HG03469 (cell line): ENCODE data around the gene PRPF18.

ENCODE experiments used
- ATAC-seq: cut with Tn5 transposase; IDR thresholded peaks from one replicate; pipeline ENCODE4 v1.9.1; 2021; ENCODE audit warnings: mild to moderate bottlenecking, moderate library complexity, moderate number of reproducible peaks; ENCODE audit not compliant: unreplicated experiment

PRPF18 gene

DNA sequence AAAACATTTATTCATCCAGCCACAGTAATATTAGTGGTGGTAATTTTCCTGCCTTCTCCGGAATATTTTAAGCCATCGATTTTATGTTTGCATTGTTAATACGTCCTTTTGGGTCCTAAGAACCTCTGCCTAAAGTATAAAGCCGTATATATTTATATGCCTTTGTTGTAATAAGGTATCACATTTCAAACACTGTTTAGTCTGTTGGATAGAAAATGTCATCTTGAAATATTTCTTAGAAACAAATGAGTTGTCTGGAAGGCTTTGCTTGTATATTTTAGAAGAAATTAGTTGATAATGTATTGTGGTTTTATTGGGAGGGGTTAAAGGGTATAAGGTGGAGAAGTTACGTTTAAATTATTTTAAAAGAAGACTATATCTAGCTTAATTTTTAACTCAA, 11.1 kb downstream of the PRPF18 start:
- ATAC-seq, result no peak

DNA sequence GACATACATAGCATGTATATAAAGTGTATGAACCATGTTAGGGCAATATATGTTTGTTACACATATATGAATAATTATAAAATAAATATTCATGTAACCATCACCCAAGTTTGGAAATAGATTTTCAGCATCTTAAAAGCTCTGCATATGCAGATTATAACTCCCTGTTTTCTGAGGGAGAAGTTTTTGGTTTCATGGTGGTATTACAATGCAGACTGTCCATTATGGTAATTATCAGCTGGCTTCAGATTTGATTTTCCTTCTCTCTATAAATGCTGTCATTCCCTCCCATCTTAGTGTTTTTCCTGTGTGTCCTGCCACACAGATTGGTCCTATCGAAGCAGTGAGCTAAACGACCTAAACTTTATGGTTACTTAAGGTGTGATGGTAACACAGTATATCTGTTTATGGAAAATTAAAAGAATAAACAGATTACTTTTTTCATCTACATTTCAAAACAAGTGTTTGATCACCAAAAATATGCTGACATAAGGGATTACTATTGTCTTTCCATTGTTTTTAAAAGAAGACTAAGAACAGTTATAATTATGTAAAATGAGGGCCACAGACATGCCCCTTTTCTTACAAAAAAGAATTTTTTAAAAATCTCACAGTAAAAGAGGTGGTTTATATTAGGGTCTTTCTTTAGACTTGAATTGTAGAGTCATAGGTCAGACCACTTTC, 17.7 kb downstream of the PRPF18 start:
- ATAC-seq, result no peak

DNA sequence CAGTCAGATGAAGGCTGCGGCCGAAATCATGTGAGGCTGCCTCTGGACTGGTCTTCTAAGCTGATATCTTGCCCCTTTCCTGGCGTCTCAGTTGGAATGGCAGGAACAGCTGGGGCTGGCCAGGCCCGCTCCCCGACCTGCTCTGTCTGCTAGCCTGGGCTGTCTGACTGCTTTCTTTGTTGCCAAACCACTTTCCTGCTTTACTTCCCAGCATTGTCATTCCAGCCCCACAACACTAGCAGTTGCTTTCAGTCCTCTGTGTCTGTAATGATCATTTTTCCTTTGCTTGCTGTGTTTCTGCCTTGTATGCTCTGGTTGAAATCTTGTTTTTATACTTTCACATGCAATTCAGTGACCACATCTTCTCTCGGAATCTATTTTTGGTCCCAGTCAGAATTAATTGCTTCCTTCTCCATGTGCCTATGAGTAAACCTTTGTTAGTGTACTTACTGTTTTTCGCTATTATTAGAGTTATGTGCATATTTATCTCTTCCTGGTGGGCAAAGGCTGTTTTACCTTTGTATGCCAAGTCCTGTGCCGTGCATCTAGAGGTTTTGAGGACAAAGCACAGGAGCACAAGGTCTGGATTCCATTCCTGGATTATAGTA, 21.6 kb downstream of the PRPF18 start:
- ATAC-seq, result no peak

DNA sequence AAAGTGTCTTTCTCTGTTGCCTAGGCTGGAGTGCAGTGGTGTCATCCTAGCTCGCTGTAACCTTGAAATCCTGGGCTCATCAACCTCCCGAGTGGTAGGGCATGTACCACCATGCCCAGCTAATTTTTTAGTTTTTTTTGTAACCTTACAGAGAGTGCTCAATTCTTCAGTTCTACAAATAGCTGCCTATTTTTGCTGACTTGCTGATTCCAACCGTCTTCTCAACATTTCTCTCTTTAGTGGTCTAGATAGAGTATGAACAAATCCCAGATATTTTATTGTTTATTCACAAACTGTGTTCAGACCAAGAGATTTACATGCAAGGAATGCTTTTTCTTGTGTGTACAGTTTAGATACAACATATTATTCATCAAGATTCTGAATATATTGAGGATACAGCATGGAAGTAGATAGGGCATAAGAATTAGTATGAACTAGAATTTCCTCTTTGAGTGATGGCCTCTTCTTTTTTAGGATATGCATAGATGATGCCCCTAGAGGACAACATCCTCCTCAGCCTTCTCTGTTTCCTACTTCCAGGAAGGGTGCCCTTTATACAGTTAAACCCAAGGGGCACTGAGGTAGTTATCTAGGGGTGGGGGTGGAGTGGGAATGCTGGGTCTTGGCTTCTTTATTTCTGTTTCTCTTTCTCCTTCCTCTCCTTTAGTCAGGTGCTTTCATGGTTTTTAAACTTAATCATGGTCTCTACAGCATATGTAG, 26.0 kb downstream of the PRPF18 start:
- ATAC-seq, result no peak

DNA sequence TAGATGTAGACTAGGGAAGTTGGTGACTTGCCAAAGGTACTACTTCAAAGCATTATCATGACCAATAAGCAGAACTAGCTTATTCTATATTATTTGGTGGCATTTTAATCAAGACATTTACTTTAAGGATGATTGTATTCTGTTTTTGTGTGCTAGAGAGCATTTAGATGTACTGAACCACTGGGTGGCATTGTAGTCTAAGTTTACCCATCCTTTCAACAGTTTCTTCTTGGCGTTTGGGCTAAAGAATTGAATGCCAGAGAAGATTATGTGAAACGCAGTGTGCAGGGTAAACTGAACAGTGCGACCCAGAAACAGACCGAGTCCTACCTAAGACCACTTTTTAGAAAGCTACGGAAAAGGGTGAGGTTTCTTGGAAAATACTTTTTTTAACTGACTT, 26.8 kb downstream of the PRPF18 start:
- ATAC-seq, result no peak

DNA sequence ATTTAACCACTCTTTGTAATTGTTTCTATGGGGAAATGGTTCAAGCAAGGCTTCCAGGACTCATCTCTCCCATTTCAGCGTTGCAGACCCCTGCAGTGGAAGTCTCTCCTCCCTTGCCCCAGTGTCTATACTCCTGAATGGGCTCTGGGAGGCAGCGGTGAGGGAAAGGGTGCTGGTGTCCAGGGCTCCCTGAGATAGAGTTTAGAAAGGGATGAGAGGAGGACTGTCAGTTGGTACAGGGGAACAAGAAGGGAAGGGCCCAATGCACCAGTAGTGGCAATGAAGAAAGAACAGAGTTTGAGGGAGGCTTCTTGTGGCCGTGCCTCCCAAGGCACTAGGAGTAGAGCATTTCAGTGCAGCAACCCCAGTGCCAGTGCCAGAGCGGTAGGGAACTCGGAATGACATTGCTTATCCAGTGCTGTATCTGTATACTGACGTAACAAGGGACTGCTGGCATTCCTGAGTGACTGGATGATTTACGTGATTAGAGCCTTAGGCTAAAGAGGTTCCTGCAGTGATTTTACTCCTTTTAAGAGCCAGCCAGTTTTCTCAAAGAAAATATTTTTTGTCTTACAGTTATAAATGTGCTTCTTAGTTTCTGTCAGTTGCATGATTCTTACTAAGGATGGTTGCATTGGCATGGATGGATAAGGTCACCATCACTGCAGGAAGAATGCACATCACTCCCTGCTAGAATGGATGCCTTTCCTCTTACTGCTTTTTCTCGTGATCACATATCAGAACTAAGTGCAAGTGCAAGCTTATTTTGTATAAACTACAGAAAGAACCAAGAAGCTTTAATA, 28.0 kb downstream of the PRPF18 start:
- ATAC-seq, result no peak

DNA sequence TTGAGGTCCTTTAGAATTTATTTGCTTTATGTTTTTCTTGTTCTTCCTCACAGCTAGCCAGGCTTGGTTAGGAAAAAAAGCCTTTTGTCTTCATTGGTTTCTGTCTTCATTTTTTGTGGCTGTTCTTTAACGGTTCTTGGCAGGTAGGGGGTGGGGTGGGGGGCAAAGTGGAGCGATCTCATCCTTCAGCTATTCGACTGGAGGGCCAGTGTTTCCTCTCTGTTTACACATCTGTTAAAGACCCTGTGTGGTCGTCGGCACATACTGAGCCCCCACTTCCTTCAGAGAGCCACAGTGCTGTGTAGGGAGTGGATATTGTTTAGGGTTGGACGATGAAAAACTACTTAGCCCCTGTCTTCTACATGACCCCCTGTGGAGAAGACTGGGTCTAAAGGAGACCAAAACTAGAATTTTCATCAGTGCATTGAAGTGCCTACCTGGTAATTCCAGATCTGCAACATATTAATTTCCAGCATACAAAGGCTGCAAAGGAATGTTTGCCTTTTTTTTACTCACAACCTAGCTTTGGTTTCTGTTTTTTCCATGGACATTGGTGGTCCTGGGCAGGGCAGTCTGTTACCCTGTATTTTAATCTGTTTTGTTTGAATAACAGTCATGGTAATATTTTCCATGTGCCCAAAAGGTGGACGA, 29.0 kb downstream of the PRPF18 start:
- no peak for ATAC-seq

DNA sequence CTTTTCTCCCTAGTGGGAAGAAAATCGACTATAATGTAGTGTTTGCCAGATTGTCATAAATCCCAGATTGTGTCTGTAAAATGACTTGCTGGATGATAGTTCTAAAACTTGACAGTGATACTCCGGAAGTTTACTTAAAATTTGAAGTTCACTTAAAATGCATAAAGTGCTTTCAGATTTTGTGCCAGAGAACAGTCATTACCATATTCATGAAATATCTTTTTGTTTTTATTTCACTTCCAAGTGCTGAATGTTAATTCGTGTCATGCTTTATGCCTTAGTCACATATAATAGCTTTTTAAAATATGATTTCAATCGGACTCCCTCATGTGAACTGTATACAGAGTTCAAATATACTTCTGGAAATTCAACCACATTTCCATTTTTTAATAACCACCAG, 30.4 kb downstream of the PRPF18 start:
- ATAC-seq, result no peak

DNA sequence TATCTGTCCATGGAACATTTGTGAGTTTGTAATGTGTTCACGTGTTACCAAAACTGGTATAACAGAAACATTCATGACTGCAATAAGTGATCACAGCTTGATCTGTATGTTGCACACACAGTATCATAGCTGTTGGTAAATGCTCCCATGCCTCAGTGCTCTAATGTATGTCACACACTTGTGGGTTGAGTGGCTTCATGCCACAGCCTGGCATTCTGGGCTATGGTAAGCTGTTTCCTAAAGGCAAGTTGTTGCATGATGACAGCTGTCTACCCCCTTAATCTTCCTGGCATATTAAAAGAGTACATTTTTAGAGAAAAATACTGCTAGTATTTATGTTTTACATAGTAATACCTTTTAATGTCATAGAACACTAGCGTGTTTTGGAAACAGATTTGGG, 35.2 kb downstream of the PRPF18 start:
- ATAC-seq, result no peak

DNA sequence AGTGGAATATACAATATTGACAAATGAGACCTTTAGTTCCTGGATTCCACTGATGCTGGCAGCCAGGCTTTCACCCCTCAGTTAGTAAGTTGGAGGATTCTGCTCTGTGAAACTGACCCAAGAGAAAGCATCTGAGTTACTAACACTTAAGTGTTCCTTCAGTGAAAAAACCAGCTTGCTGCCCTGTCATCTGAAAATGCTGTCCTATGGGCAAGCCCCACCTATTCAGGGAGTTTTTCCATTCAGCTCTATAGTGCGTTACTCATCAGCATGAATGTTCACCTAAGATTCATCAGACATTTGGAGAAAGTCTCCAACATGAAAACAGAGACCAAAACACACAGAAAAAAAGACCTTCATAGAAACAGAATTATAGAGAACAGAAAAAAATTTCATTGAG, 37.9 kb downstream of the PRPF18 start:
- ATAC-seq, result no peak

DNA sequence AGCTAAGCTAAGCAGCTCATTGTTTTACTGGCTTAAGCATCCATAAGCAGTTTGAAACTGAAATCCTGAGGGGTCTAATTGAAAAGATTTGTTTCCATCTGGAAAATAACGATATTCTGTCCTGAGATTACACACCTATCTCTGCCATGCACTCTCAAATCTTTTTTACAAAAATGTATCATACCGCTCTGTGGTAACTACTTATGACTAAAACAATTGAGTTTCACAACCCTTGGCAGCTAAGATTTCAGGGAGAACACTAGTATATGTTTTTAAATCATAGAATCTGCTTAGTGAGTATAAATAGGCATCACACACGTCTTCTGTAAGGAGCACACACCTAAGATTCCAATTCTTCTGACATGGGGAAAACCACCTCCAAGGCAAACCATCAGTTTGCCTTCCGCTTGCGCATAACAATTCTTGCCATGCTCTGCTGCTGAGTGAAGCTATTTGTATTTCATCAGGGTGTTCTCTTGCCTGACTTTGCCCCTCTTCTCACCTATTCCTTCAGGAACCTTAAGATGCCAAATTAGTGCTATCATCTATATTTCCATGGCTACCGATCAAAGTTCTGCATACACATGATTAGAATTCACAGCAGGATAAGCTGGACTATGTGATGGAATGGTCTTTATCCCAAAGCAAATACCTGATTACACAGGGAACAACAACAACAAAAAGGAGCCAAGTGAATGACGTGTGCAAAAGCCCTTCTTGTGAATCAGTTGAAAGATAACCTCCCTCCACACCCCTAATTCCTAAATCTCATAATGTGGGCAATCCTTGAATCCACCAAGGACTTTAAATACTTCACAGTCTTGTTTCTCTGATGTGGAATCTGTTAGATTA, 40.9 kb downstream of the PRPF18 start:
- no peak for ATAC-seq

DNA sequence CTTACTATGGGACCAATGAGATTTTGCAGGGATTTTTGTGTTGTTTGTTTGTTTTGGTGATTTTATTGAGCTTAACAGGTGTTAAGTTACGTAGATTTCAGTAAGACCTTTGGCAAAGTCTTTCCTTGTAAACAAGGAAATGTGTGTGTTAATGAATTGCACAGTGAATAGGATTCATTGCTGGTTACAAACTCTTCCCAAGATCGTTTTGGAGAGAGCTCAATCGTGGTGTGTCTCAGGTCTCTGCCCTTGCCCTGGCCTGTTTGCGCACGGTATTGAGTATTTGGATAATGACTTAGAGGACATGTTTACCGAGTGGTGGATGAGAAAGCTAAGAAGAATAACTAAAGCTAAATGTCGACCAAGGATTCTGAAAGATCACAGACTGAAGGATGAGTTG, 41.9 kb downstream of the PRPF18 start:
- no peak for ATAC-seq

DNA sequence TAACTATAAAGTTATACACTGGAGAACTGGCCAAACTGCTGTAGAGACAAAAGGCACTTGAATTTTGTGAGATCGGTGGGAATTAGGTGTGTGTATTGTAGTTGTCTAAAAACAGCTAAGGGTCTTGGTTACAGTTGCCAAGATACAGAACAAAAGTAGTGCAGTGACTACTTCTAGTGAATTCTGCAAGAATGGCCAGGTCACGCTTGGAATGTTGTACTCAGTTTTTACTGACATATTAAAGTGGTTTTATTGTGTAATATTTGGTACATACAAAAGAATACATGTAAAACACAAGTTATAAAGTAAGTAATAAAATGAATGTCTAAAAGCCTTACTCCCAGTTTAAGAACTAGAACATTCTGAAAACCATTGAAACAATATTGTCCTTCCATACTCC, 42.4 kb downstream of the PRPF18 start:
- ATAC-seq, result no peak

DNA sequence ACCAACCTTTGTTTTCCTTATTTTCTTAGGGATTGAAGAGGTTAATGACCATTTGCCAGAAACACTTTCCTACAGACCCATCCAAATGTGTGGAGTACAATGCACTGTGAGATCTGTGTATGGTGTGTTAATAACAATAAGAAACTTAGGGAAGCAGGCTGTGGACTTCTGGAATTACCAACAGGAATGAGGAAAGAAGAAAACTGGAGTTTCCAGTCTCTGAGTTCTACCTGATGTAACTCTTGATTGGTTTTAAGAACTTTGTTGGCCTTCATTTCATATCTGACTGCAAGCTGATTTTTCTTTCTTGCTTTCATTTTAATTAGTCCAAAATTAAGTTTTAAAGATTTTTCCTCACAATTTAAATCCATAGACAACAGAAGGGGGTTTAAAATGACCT, 43.5 kb downstream of the PRPF18 start:
- ATAC-seq, result no peak

DNA sequence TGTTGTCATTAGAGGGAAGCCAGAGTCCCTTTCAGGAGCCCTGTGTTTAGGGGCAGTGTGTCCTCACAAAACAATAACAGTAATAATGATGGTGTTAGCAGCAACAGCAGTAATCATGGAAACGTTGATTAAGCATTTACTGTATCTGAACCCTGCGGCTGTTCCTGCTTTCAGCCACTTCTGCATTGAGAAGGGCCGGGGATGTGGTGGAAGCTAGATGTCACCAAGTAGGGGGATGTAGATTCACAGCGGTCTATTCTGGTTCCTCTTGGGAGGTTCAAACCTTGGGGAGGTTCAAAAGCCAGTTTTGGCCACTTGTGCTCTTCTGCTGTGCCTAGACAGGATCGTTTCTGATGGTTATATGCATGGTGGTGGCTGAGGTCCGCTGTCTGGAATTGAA, 44.8 kb downstream of the PRPF18 start:
- ATAC-seq, result no peak

DNA sequence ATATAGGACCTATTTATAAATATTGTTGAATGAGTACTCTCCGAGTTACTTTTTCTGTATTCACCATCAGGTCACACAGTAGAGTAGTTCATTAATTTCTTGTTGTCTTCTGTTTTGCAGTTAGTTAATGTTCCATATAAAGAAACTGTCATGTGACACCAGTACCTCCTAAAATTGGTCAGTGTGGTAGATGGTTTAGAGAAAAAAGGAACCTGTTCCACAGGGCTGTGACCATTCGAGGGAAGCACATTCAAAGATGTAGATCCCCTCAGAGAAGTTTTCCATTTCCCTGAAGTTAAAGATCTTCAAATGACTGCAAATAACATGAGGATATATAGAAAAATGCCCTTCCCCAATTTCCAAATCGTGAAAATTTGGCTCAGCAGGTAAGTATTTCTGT, 45.7 kb downstream of the PRPF18 start:
- ATAC-seq, result no peak

DNA sequence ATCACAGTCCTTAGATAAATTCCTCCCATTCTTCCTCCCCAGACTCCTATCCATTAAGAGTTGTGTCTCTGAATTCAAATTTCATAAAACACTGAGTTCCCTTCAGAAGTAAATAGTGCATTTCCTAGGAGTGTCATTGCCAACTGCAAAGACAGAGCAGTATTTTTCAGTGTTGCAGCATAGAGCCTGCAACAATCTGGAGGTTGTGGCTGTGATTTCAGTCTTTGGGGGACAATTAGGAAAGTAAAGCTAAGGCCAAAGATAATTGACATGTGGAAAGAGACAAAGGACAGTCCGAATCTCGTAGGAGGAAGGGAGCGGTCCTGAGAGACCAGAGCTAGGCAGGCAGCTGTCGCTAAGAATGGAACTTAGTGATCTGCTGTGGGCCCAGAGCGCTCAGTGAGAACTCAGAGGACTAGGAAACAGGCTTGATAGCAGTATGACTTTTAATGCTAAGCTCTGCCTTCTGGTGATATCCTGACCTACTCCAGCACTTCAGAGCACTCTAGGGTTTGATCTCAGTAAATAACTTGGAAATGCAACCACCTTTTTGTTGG, 46.2 kb downstream of the PRPF18 start:
- no peak for ATAC-seq

DNA sequence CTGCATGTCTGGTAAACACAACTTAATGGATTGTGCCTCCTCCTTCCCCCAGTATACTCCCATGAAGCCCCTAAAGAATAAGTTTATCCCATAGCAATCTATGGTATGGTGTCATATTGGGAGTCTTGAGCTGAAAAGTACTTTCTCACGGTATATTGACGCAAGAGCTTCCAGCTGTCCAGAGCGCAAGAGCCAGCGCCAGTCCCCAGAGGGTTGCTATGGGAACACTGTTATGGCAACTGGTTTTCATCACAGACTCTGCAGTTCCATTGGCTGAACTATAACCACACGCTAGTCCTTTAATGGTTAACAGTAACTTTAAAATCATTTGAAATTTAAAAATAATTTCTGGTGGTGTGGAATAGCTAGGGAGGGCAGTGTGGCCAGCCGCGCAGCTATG, 46.9 kb downstream of the PRPF18 start:
- no peak for ATAC-seq

DNA sequence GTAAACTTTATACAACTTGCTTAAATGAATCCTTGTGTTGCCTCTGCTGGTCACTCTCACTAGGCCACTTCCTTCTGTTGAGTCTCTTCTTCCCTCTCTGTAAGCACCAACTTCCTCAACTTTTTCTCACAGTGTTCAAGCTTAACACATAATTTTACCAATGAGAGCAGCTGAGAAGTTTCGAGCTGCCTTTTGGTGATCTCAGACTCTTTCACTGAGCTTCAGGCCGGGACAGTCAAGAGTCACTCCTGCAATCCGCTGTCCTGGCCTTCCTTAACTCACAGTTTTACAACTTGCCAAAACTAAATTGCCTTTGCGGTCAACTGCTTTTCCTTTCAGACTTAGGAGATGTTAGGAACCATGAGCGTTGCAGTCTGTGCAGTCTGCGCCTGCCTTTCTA, 47.4 kb downstream of the PRPF18 start:
- ATAC-seq, result no peak

DNA sequence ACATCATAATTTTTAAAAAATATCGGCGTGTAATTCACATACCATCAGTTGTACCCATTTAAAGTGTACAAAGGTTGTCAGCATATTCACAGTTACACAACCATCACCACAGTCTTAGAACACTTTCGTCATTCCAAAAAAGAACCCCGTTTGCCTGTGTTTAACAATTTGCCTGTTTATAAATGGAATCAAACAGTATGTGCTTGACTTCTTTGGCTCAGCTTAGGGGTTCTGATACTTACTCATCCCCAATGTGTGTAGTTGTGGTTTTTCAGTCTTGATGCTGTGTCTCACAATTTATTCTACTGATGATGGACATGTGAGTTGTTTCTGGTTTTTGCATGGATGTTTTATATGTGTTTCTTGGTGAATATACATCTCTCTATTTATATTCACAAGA, 50.0 kb downstream of the PRPF18 start:
- no peak for ATAC-seq
